ENCODE results near the gene HNF4A. TPM values are rescaled to one million over a fixed set of nuclear protein-coding genes. Genes with fewer than 3 reads are reported as not detected.
A peak's percentile ranks its signal among the peaks of the same experiment; 100 is the strongest.

Gene HNF4A
- total RNA-seq, 2 donors from 2014 or later = 56.3 to 58.0 TPM

- Mint-ChIP-seq H3K36me3 (ENCODE audit: low read depth) (peaks cover 3% of the 10 kb centered on the region), H3K4me1 (peaks cover 44% of the 10 kb centered on the region), H3K27ac (no peak overlapping the region), H3K4me3 (no peak overlapping the region), H3K9me3 (no peaks in the 10 kb centered on the region), H3K27me3 (ENCODE audit: insufficient read depth) (peaks cover 13% of the 10 kb centered on the region)
- Histone ChIP-seq H3K27me3 (ENCODE audit: control insufficient read depth, insufficient read depth, low read length, poor library complexity, severe bottlenecking) (no peaks in the 10 kb centered on the region), H3K9ac (ENCODE audit: extremely low read depth, low read length, poor library complexity, severe bottlenecking) (no peak overlapping the region), H3K4me1 (ENCODE audit: control insufficient read depth, insufficient read depth, low read length) (peaks cover 5% of the 10 kb centered on the region), H3K27ac (ENCODE audit: low read depth, low read length) (no peak overlapping the region), H3K36me3 (ENCODE audit: control insufficient read depth, insufficient read depth, low read length) (peaks cover 8% of the 10 kb centered on the region), H3K4me3 (ENCODE audit: low read length) (peak overlapping the region; percentile 26), H3K9me3 (ENCODE audit: control insufficient read depth, low read length) (no peaks in the 10 kb centered on the region)
- no peak for TF ChIP-seq CTCF (conservative IDR thresholded peaks at IDR 0.05)
- 87 to 91% methylated on average over 7 to 9 of the region's 9 CpGs for WGBS, 2 experiments (ENCODE audit: insufficient coverage in 1 of 2, insufficient read length in 1 of 2)
- peak; percentile 21 for DNase-seq
These were observed 38.3 kb downstream of the HNF4A start for GRCh38 chr20:44393608-44394451.

- Histone ChIP-seq H3K36me3 (ENCODE audit: control insufficient read depth, insufficient read depth, low read length) (peaks cover 8% of the 10 kb centered on the region), H3K27me3 (ENCODE audit: control insufficient read depth, insufficient read depth, low read length, poor library complexity, severe bottlenecking) (no peaks in the 10 kb centered on the region), H3K9me3 (ENCODE audit: control insufficient read depth, low read length) (no peaks in the 10 kb centered on the region), H3K9ac (ENCODE audit: extremely low read depth, low read length, poor library complexity, severe bottlenecking) (no peak overlapping the region), H3K4me1 (ENCODE audit: control insufficient read depth, insufficient read depth, low read length) (peaks cover 10% of the 10 kb centered on the region), H3K4me3 (ENCODE audit: low read length) (peak overlapping the region; percentile 26), H3K27ac (ENCODE audit: low read depth, low read length) (no peak overlapping the region)
- H3K4me1 Mint-ChIP-seq = peaks cover 46% of the 10 kb centered on the region
- H3K4me3 Mint-ChIP-seq = peak overlapping the region; percentile 14
- no peak for TF ChIP-seq CTCF (conservative IDR thresholded peaks at IDR 0.05)
- no peaks in the 10 kb centered on the region for H3K9me3 Mint-ChIP-seq
- peak; percentile 36 for DNase-seq
- H3K36me3 Mint-ChIP-seq (ENCODE audit: low read depth) = peaks cover 3% of the 10 kb centered on the region
- no peak overlapping the region for H3K27ac Mint-ChIP-seq
- peaks cover 10% of the 10 kb centered on the region for H3K27me3 Mint-ChIP-seq (ENCODE audit: insufficient read depth)
- 76 to 82% methylated on average over 2 of the region's 2 CpGs for WGBS, 2 experiments (ENCODE audit: insufficient coverage in 1 of 2, insufficient read length in 1 of 2)
These were observed 38.9 kb downstream of the HNF4A start for GRCh38 chr20:44394452-44394701.

DNA sequence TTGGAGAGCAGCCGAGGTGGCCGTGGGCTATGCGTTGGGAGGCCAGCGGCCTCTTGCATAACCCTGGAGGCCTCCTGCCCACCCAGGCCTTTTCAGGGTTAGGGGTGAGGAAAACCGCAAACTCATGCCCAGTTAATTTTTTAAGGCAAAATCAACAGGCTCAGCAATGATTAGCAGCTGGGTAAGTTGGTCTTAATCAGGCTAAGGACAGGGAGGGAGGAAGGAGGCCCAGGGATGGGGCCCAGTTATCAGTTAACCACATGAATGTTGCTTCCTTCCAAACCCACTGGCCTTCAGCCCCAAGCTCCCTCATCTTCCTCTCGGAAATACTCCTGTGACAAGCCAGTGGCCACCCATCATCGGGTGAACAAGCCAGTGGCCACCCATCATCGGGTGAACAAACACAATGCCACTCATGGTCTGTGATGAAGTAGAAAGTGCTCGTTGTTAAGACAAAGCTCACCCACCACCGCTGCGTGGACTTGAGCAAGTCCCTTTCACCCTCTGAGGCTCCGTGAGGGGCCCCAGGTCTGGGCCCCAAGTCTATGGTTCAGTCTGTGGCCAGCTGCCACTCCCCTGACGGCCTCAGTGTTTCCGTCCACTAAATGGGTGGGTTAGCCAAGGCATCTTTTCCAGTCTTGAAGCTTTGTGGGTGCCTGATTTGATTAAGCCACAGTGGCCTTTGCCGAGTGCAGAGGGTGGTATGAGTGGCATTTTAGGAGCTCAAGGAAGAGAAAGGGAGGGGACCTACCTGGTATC, 39.4 kb downstream of the HNF4A start:
- H3K4me1 ChIP-seq (ENCODE audit: control insufficient read depth, insufficient read depth, low read length) = peaks cover 14% of the 10 kb centered on the region
- no peaks in the 10 kb centered on the region for H3K9me3 ChIP-seq (ENCODE audit: control insufficient read depth, low read length)
- Mint-ChIP-seq H3K36me3 (ENCODE audit: low read depth) (peaks cover 3% of the 10 kb centered on the region), H3K4me3 (peak overlapping the region; percentile 14), H3K27ac (no peak overlapping the region), H3K9me3 (no peaks in the 10 kb centered on the region), H3K27me3 (ENCODE audit: insufficient read depth) (peaks cover 7% of the 10 kb centered on the region), H3K4me1 (peaks cover 51% of the 10 kb centered on the region)
- H3K36me3 ChIP-seq (ENCODE audit: control insufficient read depth, insufficient read depth, low read length) = peaks cover 8% of the 10 kb centered on the region
- no peak for TF ChIP-seq CTCF (conservative IDR thresholded peaks at IDR 0.05)
- H3K9ac ChIP-seq (ENCODE audit: extremely low read depth, low read length, poor library complexity, severe bottlenecking) = no peak overlapping the region
- no peaks in the 10 kb centered on the region for H3K27me3 ChIP-seq (ENCODE audit: control insufficient read depth, insufficient read depth, low read length, poor library complexity, severe bottlenecking)
- peak overlapping the region; percentile 26 for H3K4me3 ChIP-seq (ENCODE audit: low read length)
- H3K27ac ChIP-seq (ENCODE audit: low read depth, low read length) = no peak overlapping the region
- peak; percentile 30 for DNase-seq
- 86 to 93% methylated on average over 15 of the region's 15 CpGs for WGBS, 2 experiments (ENCODE audit: insufficient coverage in 1 of 2, insufficient read length in 1 of 2)
